Neural progenitor cell (in vitro differentiated cells): ENCODE measurements around the gene ADTRP. TPM values are rescaled to one million over a fixed set of nuclear protein-coding genes. Genes with fewer than 3 reads are reported as not detected.
A peak's percentile ranks its signal among the peaks of the same experiment; 100 is the strongest.

Source experiments
- DNase-seq: peaks from one replicate; pipeline ENCODE4 v3.0.0-alpha.2; 2016; ENCODE audit warnings: low spot score
- H2AFZ ChIP-seq: fragments of 200-600 bp; sonication (generic); replicated peaks from 2 replicates; pipeline ENCODE4 v1.6.1; 2016; ENCODE audit warnings: antibody characterized with exemption
- H3F3A ChIP-seq: fragments of 200-600 bp; sonication (generic); 2 replicates; pipeline ENCODE4 v1.6.1; 2016; ENCODE audit warnings: antibody characterized with exemption, low read depth
- H3K27ac ChIP-seq: fragments of 200-600 bp; sonication (generic); 2 replicates; pipeline ENCODE4 v1.5.1; 2016; ENCODE audit warnings: mild to moderate bottlenecking
- H3K27me3 ChIP-seq: fragments of 200-600 bp; sonication (generic); 2 replicates; pipeline ENCODE4 v1.6.1; 2016; ENCODE audit warnings: mild to moderate bottlenecking, moderate library complexity
- H3K36me3 ChIP-seq: fragments of 200-600 bp; sonication (generic); 2 replicates; pipeline ENCODE4 v1.5.1; 2016
- H3K4me1 ChIP-seq: fragments of 200-600 bp; sonication (generic); 2 replicates; pipeline ENCODE4 v1.6.1; 2016; ENCODE audit warnings: mixed run types
- H3K4me2 ChIP-seq: fragments of 200-600 bp; sonication (generic); 2 replicates; pipeline ENCODE4 v1.6.1; 2016
- H3K4me3 ChIP-seq: fragments of 200-600 bp; sonication (generic); 2 replicates; pipeline ENCODE4 v1.5.1; 2016
- H3K79me2 ChIP-seq: fragments of 200-600 bp; sonication (generic); 2 replicates; pipeline ENCODE4 v1.6.1; 2016; ENCODE audit warnings: low read depth
- H3K9ac ChIP-seq: fragments of 200-600 bp; sonication (generic); 2 replicates; pipeline ENCODE4 v1.6.1; 2016
- H3K9me3 ChIP-seq: fragments of 200-600 bp; sonication (generic); 2 replicates; pipeline ENCODE4 v1.5.1; 2016; ENCODE audit warnings: low read depth
- H4K20me1 ChIP-seq: fragments of 200-600 bp; sonication (generic); 2 replicates; pipeline ENCODE4 v1.6.1; 2016; ENCODE audit warnings: low read depth
- H3K27ac Mint-ChIP-seq: 3 replicates; pipeline ENCODE4 v1.8.0; 2021; ENCODE audit warnings: mixed read lengths
- H3K27me3 Mint-ChIP-seq: 2 replicates; pipeline ENCODE4 v1.8.0; 2022; ENCODE audit warnings: low read depth, mild to moderate bottlenecking, inconsistent platforms, moderate library complexity, mixed read lengths; ENCODE audit not compliant: insufficient read depth
- H3K36me3 Mint-ChIP-seq: 3 replicates; pipeline ENCODE4 v1.8.0; 2021; ENCODE audit warnings: mixed read lengths
- H3K4me1 Mint-ChIP-seq: 3 replicates; pipeline ENCODE4 v1.8.0; 2021; ENCODE audit warnings: mixed read lengths
- H3K4me3 Mint-ChIP-seq: 3 replicates; pipeline ENCODE4 v1.8.0; 2021; ENCODE audit warnings: mild to moderate bottlenecking, moderate library complexity, mixed read lengths
- H3K9me3 Mint-ChIP-seq: 3 replicates; pipeline ENCODE4 v1.8.0; 2020; ENCODE audit warnings: mixed read lengths
- CTCF ChIP-seq: fragments of 200-600 bp; sonication (generic); IDR thresholded peaks from 2 replicates; pipeline ENCODE4 v1.5.1; 2017; ENCODE audit warnings: antibody characterized with exemption, mild to moderate bottlenecking
- EZH2 ChIP-seq: fragments of 200-600 bp; sonication (generic); IDR thresholded peaks from 2 replicates; pipeline ENCODE4 v1.6.1; 2017; ENCODE audit warnings: antibody characterized with exemption, mild to moderate bottlenecking, moderate library complexity
- EZH2phosphoT487 ChIP-seq: fragments of 200-600 bp; sonication (generic); IDR thresholded peaks from 2 replicates; pipeline ENCODE4 v1.6.1; 2017; ENCODE audit warnings: antibody characterized with exemption
- total RNA-seq: library from RNA; depleted of rRNA; stranded (reverse); fragments of >200 nt; gene quantifications from 2 replicates; pipeline ENCODE4 v1.2.3, GENCODE V29; 2015; ENCODE audit warnings: low replicate concordance

ADTRP gene
- total RNA-seq, 1 donor from 2014 or later = not detected

- Histone ChIP-seq H3K27ac (no peak overlapping the region), H3K36me3 (no peaks in the 10 kb centered on the region), H4K20me1 (no peaks in the 10 kb centered on the region), H3K4me2 (peak overlapping the region; percentile 24), H3K9me3 (no peaks in the 10 kb centered on the region), H3F3A (no peaks in the 10 kb centered on the region), H3K27me3 (no peaks in the 10 kb centered on the region), H2AFZ (no peak overlapping the region), H3K9ac (no peak overlapping the region), H3K4me3 (no peak overlapping the region), H3K4me1 (peaks cover 6% of the 10 kb centered on the region), H3K79me2 (no peaks in the 10 kb centered on the region)
- no peaks in the 10 kb centered on the region for H3K36me3 Mint-ChIP-seq
- TF ChIP-seq EZH2 (no peak), CTCF (no peak), EZH2phosphoT487 (no peak)
- H3K9me3 Mint-ChIP-seq = peaks cover 2% of the 10 kb centered on the region
- no peak for DNase-seq
- H3K4me3 Mint-ChIP-seq = no peak overlapping the region
- H3K4me1 Mint-ChIP-seq = peaks cover 48% of the 10 kb centered on the region
- no peak overlapping the region for H3K27ac Mint-ChIP-seq
- H3K27me3 Mint-ChIP-seq = peaks cover 12% of the 10 kb centered on the region
Measured at GRCh38 chr6:11810854-11811643, 32.4 kb upstream of the ADTRP start.

- TF ChIP-seq CTCF (no peak), EZH2 (no peak), EZH2phosphoT487 (no peak)
- Histone ChIP-seq H3K36me3 (no peaks in the 10 kb centered on the region), H3K4me2 (no peak overlapping the region), H3K79me2 (no peaks in the 10 kb centered on the region), H3K27ac (no peak overlapping the region), H3K4me1 (peaks cover 15% of the 10 kb centered on the region), H3K9me3 (no peaks in the 10 kb centered on the region), H3K9ac (no peak overlapping the region), H4K20me1 (no peaks in the 10 kb centered on the region), H3F3A (no peaks in the 10 kb centered on the region), H3K27me3 (no peaks in the 10 kb centered on the region), H2AFZ (no peak overlapping the region), H3K4me3 (no peak overlapping the region)
- peaks cover 13% of the 10 kb centered on the region for H3K27me3 Mint-ChIP-seq
- no peak overlapping the region for H3K4me3 Mint-ChIP-seq
- no peak for DNase-seq
- H3K27ac Mint-ChIP-seq = no peak overlapping the region
- peaks cover 2% of the 10 kb centered on the region for H3K9me3 Mint-ChIP-seq
- peaks cover 48% of the 10 kb centered on the region for H3K4me1 Mint-ChIP-seq
- H3K36me3 Mint-ChIP-seq = no peaks in the 10 kb centered on the region
Measured at GRCh38 chr6:11810039-11810541, 31.5 kb upstream of the ADTRP start.

GRCh38 chr6:11808054-11808453 is 29.5 kb upstream of the ADTRP start:
- H3K27me3 ChIP-seq = no peaks in the 10 kb centered on the region
- Mint-ChIP-seq H3K4me3 (no peak overlapping the region), H3K4me1 (peaks cover 50% of the 10 kb centered on the region), H3K36me3 (no peaks in the 10 kb centered on the region), H3K27ac (no peak overlapping the region), H3K9me3 (peaks cover 2% of the 10 kb centered on the region), H3K27me3 (peaks cover 18% of the 10 kb centered on the region)
- no peak overlapping the region for H3K4me2 ChIP-seq
- H3K9me3 ChIP-seq = no peaks in the 10 kb centered on the region
- H3K36me3 ChIP-seq = no peaks in the 10 kb centered on the region
- no peak overlapping the region for H3K9ac ChIP-seq
- no peak overlapping the region for H3K27ac ChIP-seq
- H3K4me1 ChIP-seq = peaks cover 17% of the 10 kb centered on the region
- no peak overlapping the region for H3K4me3 ChIP-seq
- no peaks in the 10 kb centered on the region for H4K20me1 ChIP-seq
- H2AFZ ChIP-seq = no peak overlapping the region
- no peak for DNase-seq
- TF ChIP-seq EZH2phosphoT487 (no peak), CTCF (no peak), EZH2 (no peak)
- H3K79me2 ChIP-seq = no peaks in the 10 kb centered on the region
- no peaks in the 10 kb centered on the region for H3F3A ChIP-seq
